ENCODE measurements around the gene AGAP1.

Gene AGAP1

GRCh38 chr2:236173036-236173728 is 679.3 kb downstream of the AGAP1 start:
- TF ChIP-seq POLR2AphosphoS5 (IDR thresholded peaks at IDR 0.05; ENCODE audit: low read depth, low read length) = no peak
- no peak for TF ChIP-seq PAX5 (IDR thresholded peaks at IDR 0.05; ENCODE audit: insufficient read depth, low read length, severe bottlenecking)
- TF ChIP-seq POU2F2 (IDR thresholded peaks at IDR 0.05; ENCODE audit: low read depth, low read length) = no peak
- no peak for TF ChIP-seq SPI1 (IDR thresholded peaks at IDR 0.05; ENCODE audit: low read depth, low read length)
- TF ChIP-seq POLR2A (IDR thresholded peaks at IDR 0.05; ENCODE audit: low read depth, low read length) = no peak
- TF ChIP-seq TAF1 (IDR thresholded peaks at IDR 0.05; ENCODE audit: low read depth, low read length) = no peak
- FAIRE-seq (no peak), DNase-seq (ENCODE audit: insufficient read length, low spot score) (no peak)

GRCh38 chr2:236173729-236174607 is 680.1 kb downstream of the AGAP1 start:
- FAIRE-seq (no peak), DNase-seq (ENCODE audit: insufficient read length, low spot score) (no peak)
- TF ChIP-seq POLR2AphosphoS5 (IDR thresholded peaks at IDR 0.05; ENCODE audit: low read depth, low read length) (no peak), POU2F2 (IDR thresholded peaks at IDR 0.05; ENCODE audit: low read depth, low read length) (no peak), POLR2A (IDR thresholded peaks at IDR 0.05; ENCODE audit: low read depth, low read length) (no peak), PAX5 (IDR thresholded peaks at IDR 0.05; ENCODE audit: insufficient read depth, low read length, severe bottlenecking) (no peak), SPI1 (IDR thresholded peaks at IDR 0.05; ENCODE audit: low read depth, low read length) (no peak), TAF1 (IDR thresholded peaks at IDR 0.05; ENCODE audit: low read depth, low read length) (no peak)

- TF ChIP-seq POLR2A (IDR thresholded peaks at IDR 0.05; ENCODE audit: low read depth, low read length) (no peak), PAX5 (IDR thresholded peaks at IDR 0.05; ENCODE audit: insufficient read depth, low read length, severe bottlenecking) (no peak), POU2F2 (IDR thresholded peaks at IDR 0.05; ENCODE audit: low read depth, low read length) (no peak), TAF1 (IDR thresholded peaks at IDR 0.05; ENCODE audit: low read depth, low read length) (no peak), POLR2AphosphoS5 (IDR thresholded peaks at IDR 0.05; ENCODE audit: low read depth, low read length) (no peak), SPI1 (IDR thresholded peaks at IDR 0.05; ENCODE audit: low read depth, low read length) (no peak)
- DNase-seq (ENCODE audit: insufficient read length, low spot score) = no peak
- no peak for FAIRE-seq
Measured at GRCh38 chr2:236175548-236176150, 681.8 kb downstream of the AGAP1 start.

- TF ChIP-seq POLR2A (IDR thresholded peaks at IDR 0.05; ENCODE audit: low read depth, low read length) (no peak), POLR2AphosphoS5 (IDR thresholded peaks at IDR 0.05; ENCODE audit: low read depth, low read length) (no peak), SPI1 (IDR thresholded peaks at IDR 0.05; ENCODE audit: low read depth, low read length) (no peak), PAX5 (IDR thresholded peaks at IDR 0.05; ENCODE audit: insufficient read depth, low read length, severe bottlenecking) (no peak), TAF1 (IDR thresholded peaks at IDR 0.05; ENCODE audit: low read depth, low read length) (no peak), POU2F2 (IDR thresholded peaks at IDR 0.05; ENCODE audit: low read depth, low read length) (no peak)
- FAIRE-seq (no peak), DNase-seq (ENCODE audit: insufficient read length, low spot score) (no peak)
Measured at GRCh38 chr2:236176417-236176816, 682.6 kb downstream of the AGAP1 start.

- DNase-seq (ENCODE audit: insufficient read length, low spot score) (no peak), FAIRE-seq (no peak)
- no peak for TF ChIP-seq POLR2A (IDR thresholded peaks at IDR 0.05; ENCODE audit: low read depth, low read length)
- TF ChIP-seq TAF1 (IDR thresholded peaks at IDR 0.05; ENCODE audit: low read depth, low read length) = no peak
- no peak for TF ChIP-seq SPI1 (IDR thresholded peaks at IDR 0.05; ENCODE audit: low read depth, low read length)
- no peak for TF ChIP-seq POLR2AphosphoS5 (IDR thresholded peaks at IDR 0.05; ENCODE audit: low read depth, low read length)
- TF ChIP-seq POU2F2 (IDR thresholded peaks at IDR 0.05; ENCODE audit: low read depth, low read length) = no peak
- TF ChIP-seq PAX5 (IDR thresholded peaks at IDR 0.05; ENCODE audit: insufficient read depth, low read length, severe bottlenecking) = no peak
Measured at GRCh38 chr2:236176951-236177350, 683.1 kb downstream of the AGAP1 start.

GRCh38 chr2:236177604-236177966 is 683.7 kb downstream of the AGAP1 start:
- DNase-seq (ENCODE audit: insufficient read length, low spot score) (no peak), FAIRE-seq (no peak)
- TF ChIP-seq POLR2AphosphoS5 (IDR thresholded peaks at IDR 0.05; ENCODE audit: low read depth, low read length) = no peak
- TF ChIP-seq PAX5 (IDR thresholded peaks at IDR 0.05; ENCODE audit: insufficient read depth, low read length, severe bottlenecking) = no peak
- no peak for TF ChIP-seq POLR2A (IDR thresholded peaks at IDR 0.05; ENCODE audit: low read depth, low read length)
- no peak for TF ChIP-seq POU2F2 (IDR thresholded peaks at IDR 0.05; ENCODE audit: low read depth, low read length)
- no peak for TF ChIP-seq TAF1 (IDR thresholded peaks at IDR 0.05; ENCODE audit: low read depth, low read length)
- TF ChIP-seq SPI1 (IDR thresholded peaks at IDR 0.05; ENCODE audit: low read depth, low read length) = no peak

- DNase-seq (ENCODE audit: insufficient read length, low spot score) (no peak), FAIRE-seq (no peak)
- TF ChIP-seq TAF1 (IDR thresholded peaks at IDR 0.05; ENCODE audit: low read depth, low read length) = no peak
- TF ChIP-seq POLR2A (IDR thresholded peaks at IDR 0.05; ENCODE audit: low read depth, low read length) = no peak
- TF ChIP-seq SPI1 (IDR thresholded peaks at IDR 0.05; ENCODE audit: low read depth, low read length) = no peak
- no peak for TF ChIP-seq PAX5 (IDR thresholded peaks at IDR 0.05; ENCODE audit: insufficient read depth, low read length, severe bottlenecking)
- TF ChIP-seq POLR2AphosphoS5 (IDR thresholded peaks at IDR 0.05; ENCODE audit: low read depth, low read length) = no peak
- no peak for TF ChIP-seq POU2F2 (IDR thresholded peaks at IDR 0.05; ENCODE audit: low read depth, low read length)
Measured at GRCh38 chr2:236177967-236178889, 684.4 kb downstream of the AGAP1 start.

GRCh38 chr2:236178890-236179235 is 685.0 kb downstream of the AGAP1 start:
- FAIRE-seq = no peak
- DNase-seq (ENCODE audit: insufficient read length, low spot score) = no peak
- no peak for TF ChIP-seq PAX5 (IDR thresholded peaks at IDR 0.05; ENCODE audit: insufficient read depth, low read length, severe bottlenecking)
- no peak for TF ChIP-seq SPI1 (IDR thresholded peaks at IDR 0.05; ENCODE audit: low read depth, low read length)
- no peak for TF ChIP-seq POLR2A (IDR thresholded peaks at IDR 0.05; ENCODE audit: low read depth, low read length)
- TF ChIP-seq TAF1 (IDR thresholded peaks at IDR 0.05; ENCODE audit: low read depth, low read length) = no peak
- TF ChIP-seq POLR2AphosphoS5 (IDR thresholded peaks at IDR 0.05; ENCODE audit: low read depth, low read length) = no peak
- no peak for TF ChIP-seq POU2F2 (IDR thresholded peaks at IDR 0.05; ENCODE audit: low read depth, low read length)
